ENCODE measurements around the gene SPRR5. TPM values are rescaled to one million over a fixed set of nuclear protein-coding genes. Genes with fewer than 3 reads are reported as not detected.
A peak's percentile ranks its signal among the peaks of the same experiment; 100 is the strongest.

The SPRR5 gene
- total RNA-seq, 2 donors from 2014 or later: not detected

DNA sequence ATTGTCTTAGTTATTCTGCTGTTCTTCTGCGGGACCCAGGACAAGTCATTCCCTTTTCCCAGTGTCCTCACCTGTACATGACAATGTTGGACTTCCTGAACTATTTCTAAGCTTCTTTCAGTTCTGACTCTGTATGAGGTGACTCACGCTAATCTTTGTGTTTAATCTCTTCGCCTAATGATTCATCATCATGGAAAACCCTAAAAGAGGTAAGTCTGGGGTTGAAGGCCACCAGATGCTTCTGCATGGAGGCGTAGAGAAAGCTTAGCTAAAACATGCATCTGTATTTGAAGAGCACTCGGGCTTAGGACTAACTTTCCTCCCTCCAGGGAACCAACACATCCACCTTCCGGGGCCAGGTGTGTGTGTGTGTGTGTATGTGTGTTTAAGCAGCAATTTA lies 7.4 kb downstream of the SPRR5 start:
- ATAC-seq (no peak), DNase-seq (no peak)
- H3K27ac ChIP-seq: no peak overlapping the region
- TF ChIP-seq POLR2A (IDR thresholded peaks at IDR 0.05): no peak
- TF ChIP-seq CTCF (IDR thresholded peaks at IDR 0.05): no peak
- intact Hi-C loops (cut with DNase I): no loop called here
- no peak overlapping the region for H3K4me3 ChIP-seq
- WGBS, 2 donors: 69 to 72% methylated on average over 6 of the region's 6 CpGs
- no peaks in the 10 kb centered on the region for H3K4me1 ChIP-seq
- H3K27me3 ChIP-seq: no peaks in the 10 kb centered on the region
- no peaks in the 10 kb centered on the region for H3K9me3 ChIP-seq
- H3K36me3 ChIP-seq (replicated peaks in 1 of 2; ENCODE audit: insufficient read depth in 1 of 2, low read depth in 2 of 2): no peaks in the 10 kb centered on the region

DNA sequence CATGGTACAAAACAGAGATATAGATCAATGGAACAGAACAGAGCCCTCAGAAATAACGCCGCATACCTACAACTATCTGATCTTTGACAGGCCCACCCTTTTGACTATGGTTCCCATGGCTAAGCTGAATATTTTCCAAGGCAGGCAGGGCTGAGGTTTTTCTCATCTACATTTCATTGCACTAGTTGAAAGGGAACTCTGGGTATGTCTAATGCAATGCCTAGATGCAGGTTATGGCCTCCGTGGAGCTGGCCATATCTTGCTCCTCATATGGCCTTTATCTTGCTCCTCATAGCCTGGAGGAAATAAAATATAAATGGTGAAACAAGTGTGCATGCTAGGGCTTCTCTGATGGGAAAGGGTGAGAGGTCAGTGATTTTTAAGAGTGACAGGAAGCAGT lies 10.6 kb downstream of the SPRR5 start:
- 82 to 87% methylated on average over 3 of the region's 3 CpGs for WGBS, 2 donors
- ATAC-seq (no peak), DNase-seq (no peak)
- no peaks in the 10 kb centered on the region for H3K9me3 ChIP-seq
- TF ChIP-seq CTCF (IDR thresholded peaks at IDR 0.05) (no peak), POLR2A (IDR thresholded peaks at IDR 0.05) (no peak)
- H3K4me1 ChIP-seq: no peaks in the 10 kb centered on the region
- no peaks in the 10 kb centered on the region for H3K36me3 ChIP-seq (replicated peaks in 1 of 2; ENCODE audit: insufficient read depth in 1 of 2, low read depth in 2 of 2)
- intact Hi-C loops (cut with DNase I): no loop called here
- no peaks in the 10 kb centered on the region for H3K27me3 ChIP-seq
- H3K27ac ChIP-seq: no peak overlapping the region
- no peak overlapping the region for H3K4me3 ChIP-seq

GRCh38 chr1:152959273-152959672 lies 12.3 kb downstream of the SPRR5 start:
- no peaks in the 10 kb centered on the region for H3K27me3 ChIP-seq
- WGBS, 2 donors: 72 to 74% methylated on average over 3 of the region's 3 CpGs
- H3K4me1 ChIP-seq: no peaks in the 10 kb centered on the region
- H3K4me3 ChIP-seq: no peak overlapping the region
- no peaks in the 10 kb centered on the region for H3K36me3 ChIP-seq (replicated peaks in 1 of 2; ENCODE audit: insufficient read depth in 1 of 2, low read depth in 2 of 2)
- intact Hi-C loops (cut with DNase I): no loop called here
- ATAC-seq: no peak
- no peak for DNase-seq
- no peaks in the 10 kb centered on the region for H3K9me3 ChIP-seq
- no peak for TF ChIP-seq POLR2A (IDR thresholded peaks at IDR 0.05)
- TF ChIP-seq CTCF (IDR thresholded peaks at IDR 0.05): no peak
- H3K27ac ChIP-seq: no peak overlapping the region

GRCh38 chr1:152959801-152960451 lies 12.9 kb downstream of the SPRR5 start:
- H3K9me3 ChIP-seq: no peaks in the 10 kb centered on the region
- H3K4me3 ChIP-seq: no peak overlapping the region
- intact Hi-C loops (cut with DNase I): no loop called here
- WGBS, 2 donors: 83 to 84% methylated on average over 10 of the region's 10 CpGs
- H3K27me3 ChIP-seq: no peaks in the 10 kb centered on the region
- TF ChIP-seq CTCF (IDR thresholded peaks at IDR 0.05) (no peak), POLR2A (IDR thresholded peaks at IDR 0.05) (no peak)
- H3K27ac ChIP-seq: no peak overlapping the region
- no peaks in the 10 kb centered on the region for H3K36me3 ChIP-seq (replicated peaks in 1 of 2; ENCODE audit: insufficient read depth in 1 of 2, low read depth in 2 of 2)
- no peaks in the 10 kb centered on the region for H3K4me1 ChIP-seq
- ATAC-seq (no peak), DNase-seq (no peak)

- ATAC-seq (no peak), DNase-seq (peak in 3 of 4 donors; percentile 8 to 24 (median 18))
- H3K27me3 ChIP-seq: no peaks in the 10 kb centered on the region
- H3K4me3 ChIP-seq: no peak overlapping the region
- intact Hi-C loops (cut with DNase I): no loop called here
- 56 to 62% methylated on average over 10 of the region's 10 CpGs for WGBS, 2 donors
- H3K27ac ChIP-seq: no peak overlapping the region
- H3K4me1 ChIP-seq: no peaks in the 10 kb centered on the region
- TF ChIP-seq POLR2A (IDR thresholded peaks at IDR 0.05) (no peak), CTCF (IDR thresholded peaks at IDR 0.05) (peak in 6 of 7 experiments; percentile 8 to 52 (median 29))
- H3K9me3 ChIP-seq: no peaks in the 10 kb centered on the region
- no peaks in the 10 kb centered on the region for H3K36me3 ChIP-seq (replicated peaks in 1 of 2; ENCODE audit: insufficient read depth in 1 of 2, low read depth in 2 of 2)
Observed at GRCh38 chr1:152960452-152961044, 13.5 kb downstream of the SPRR5 start.
